WI38 (cell line): ENCODE measurements around the gene POLR1A.

Source experiments
- H3K4me3 ChIP-seq: 2 replicates; pipeline ENCODE4 v1.5.1; 2011; ENCODE audit warnings: low read depth, mild to moderate bottlenecking, control low read depth, low read length
- TF ChIP-seq, protein P1 (sequence below): IDR thresholded peaks from 2 replicates; pipeline ENCODE4 v1.5.1; 2012; ENCODE audit warnings: low read depth, mild to moderate bottlenecking, control low read depth, low read length

The POLR1A gene

DNA sequence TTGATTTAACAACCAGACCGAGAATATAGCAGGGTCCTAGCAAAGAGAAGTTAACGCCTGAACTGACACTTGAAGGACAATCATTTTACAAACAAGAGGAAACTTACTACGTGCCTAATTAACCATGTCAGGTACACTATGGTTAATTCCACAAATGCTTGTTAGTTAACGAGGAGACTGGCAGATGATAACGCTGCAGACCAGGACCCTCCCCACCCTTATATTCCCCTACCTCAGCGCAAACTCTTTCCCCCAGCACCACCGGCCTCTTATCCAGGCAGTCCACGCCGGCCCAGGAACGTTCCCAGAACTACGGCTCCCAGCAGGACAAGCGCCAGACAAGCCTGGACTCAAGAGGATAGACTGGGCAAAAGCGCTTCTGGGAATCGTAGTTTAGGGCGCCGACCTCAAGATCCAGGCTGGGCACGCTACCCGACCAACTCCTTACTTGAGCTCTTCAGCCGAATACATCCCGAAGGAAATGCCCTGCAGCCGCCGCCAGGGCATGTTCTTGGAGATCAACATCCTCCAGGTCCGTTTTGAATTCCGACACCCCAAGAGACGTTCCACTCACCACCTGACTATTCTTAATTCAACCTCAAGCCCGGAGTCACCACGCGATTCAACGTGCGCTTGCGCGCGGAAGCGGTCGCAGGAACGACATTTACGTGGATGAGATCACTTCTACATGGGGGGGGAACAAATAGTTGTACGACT, at the start of gene POLR1A:
Gene POLR1A (minus strand): TSS at position 635 of the 717 bp plus-strand sequence. CDS start 110 bp downstream, at position 525.
- TF ChIP-seq, protein P1, sequence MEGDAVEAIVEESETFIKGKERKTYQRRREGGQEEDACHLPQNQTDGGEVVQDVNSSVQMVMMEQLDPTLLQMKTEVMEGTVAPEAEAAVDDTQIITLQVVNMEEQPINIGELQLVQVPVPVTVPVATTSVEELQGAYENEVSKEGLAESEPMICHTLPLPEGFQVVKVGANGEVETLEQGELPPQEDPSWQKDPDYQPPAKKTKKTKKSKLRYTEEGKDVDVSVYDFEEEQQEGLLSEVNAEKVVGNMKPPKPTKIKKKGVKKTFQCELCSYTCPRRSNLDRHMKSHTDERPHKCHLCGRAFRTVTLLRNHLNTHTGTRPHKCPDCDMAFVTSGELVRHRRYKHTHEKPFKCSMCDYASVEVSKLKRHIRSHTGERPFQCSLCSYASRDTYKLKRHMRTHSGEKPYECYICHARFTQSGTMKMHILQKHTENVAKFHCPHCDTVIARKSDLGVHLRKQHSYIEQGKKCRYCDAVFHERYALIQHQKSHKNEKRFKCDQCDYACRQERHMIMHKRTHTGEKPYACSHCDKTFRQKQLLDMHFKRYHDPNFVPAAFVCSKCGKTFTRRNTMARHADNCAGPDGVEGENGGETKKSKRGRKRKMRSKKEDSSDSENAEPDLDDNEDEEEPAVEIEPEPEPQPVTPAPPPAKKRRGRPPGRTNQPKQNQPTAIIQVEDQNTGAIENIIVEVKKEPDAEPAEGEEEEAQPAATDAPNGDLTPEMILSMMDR, result no peak
- peak within 1 kb of the TSS; percentile 98 for H3K4me3 ChIP-seq

DNA sequence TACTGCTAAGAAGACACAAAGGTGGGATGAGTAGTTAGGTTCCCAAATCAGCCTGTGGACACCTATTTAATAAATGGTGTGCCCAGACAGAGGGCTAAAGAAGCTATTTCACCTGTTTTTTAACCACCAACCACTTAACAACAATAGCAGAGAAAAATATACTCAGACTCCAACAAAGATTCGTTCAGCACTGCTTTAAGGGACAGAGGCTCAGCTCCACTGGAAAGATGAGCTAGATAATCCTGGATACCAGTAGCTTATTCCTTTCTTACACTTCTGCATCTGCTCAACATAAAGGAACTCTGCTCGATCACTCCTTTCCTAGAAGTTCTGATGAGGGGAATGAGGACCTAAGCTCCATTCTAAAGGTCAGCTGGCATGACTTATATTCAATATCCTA, 44.8 kb upstream of the POLR1A start:
- no peak overlapping the region for H3K4me3 ChIP-seq
- TF ChIP-seq, protein P1, result no peak

DNA sequence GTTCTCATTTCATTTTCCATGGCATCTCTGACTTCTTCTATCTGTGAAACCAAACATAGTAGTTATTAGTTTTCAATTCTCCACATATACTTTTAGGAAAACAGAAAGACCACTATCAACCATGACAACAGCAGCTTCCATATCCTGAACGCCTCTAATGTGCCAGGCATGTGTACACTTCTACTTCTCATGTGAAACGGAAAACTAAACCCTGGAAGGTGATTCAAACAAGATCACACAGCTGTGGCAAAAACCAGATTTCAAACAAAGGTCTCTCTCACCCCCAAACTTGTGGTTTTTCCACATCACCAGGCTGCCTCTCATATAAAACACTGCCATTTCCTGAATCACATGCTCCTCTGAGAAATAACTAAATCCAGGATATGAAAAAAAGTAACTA, 42.1 kb upstream of the POLR1A start:
- H3K4me3 ChIP-seq, result no peak overlapping the region
- TF ChIP-seq, protein P1, result no peak

DNA sequence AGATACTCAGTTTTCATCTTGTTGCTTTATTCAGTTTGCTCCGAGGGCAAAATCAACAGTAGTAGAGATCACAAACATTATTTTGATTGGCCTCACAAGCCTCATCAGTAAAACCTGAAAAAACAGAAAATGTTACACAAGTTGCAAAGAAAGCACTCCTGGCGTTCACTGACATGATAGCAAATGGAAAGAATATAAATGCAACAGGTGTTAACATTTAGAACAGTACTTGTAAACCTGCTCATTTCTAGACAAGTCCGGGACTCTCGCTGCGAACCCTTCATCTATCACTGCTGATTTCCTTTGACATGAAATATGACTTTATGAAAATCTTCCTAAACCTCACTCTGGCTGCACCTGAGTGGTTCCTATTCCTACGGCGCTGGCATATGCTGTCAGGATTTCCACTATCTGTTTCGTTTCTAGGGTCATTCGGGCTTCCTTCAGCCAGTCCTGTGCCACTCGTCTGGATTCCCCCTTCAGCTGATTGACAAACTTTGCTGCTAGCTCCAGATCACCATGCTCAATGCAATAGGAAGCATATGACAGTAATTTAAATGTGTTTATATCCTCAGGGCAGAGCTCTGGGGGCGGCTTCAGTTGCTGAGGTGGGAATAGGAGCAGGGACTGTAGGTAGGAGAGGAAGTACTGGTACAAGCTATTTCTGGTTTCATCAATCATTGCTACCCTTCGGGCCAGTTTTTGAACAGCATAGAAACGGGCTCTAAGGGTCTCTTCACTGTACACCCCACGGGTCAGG, 38.4 kb upstream of the POLR1A start:
- no peak overlapping the region for H3K4me3 ChIP-seq

DNA sequence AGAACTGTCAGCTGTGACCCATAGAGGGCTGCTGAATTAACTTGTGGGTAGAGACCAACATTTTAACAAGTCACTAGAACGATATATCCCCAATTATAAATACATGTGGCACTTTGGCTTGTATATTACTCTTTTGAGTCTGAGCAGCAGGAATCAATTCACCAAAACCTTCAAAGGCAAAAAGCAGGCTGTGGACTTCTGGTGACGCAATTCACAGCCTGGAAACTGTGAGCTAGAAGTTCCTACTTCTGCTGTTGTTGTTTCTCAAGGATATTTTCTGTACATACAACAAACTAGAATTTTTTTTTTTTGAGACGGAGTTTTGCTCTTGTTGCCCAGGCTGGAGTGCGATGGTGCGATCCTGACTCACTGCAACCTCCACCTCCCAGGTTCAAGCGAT, 37.6 kb upstream of the POLR1A start:
- TF ChIP-seq, protein P1, result no peak
- no peak overlapping the region for H3K4me3 ChIP-seq

More for the DNA sequence above, 38.4 kb upstream of the POLR1A start:
- TF ChIP-seq, protein P1, result no peak

DNA sequence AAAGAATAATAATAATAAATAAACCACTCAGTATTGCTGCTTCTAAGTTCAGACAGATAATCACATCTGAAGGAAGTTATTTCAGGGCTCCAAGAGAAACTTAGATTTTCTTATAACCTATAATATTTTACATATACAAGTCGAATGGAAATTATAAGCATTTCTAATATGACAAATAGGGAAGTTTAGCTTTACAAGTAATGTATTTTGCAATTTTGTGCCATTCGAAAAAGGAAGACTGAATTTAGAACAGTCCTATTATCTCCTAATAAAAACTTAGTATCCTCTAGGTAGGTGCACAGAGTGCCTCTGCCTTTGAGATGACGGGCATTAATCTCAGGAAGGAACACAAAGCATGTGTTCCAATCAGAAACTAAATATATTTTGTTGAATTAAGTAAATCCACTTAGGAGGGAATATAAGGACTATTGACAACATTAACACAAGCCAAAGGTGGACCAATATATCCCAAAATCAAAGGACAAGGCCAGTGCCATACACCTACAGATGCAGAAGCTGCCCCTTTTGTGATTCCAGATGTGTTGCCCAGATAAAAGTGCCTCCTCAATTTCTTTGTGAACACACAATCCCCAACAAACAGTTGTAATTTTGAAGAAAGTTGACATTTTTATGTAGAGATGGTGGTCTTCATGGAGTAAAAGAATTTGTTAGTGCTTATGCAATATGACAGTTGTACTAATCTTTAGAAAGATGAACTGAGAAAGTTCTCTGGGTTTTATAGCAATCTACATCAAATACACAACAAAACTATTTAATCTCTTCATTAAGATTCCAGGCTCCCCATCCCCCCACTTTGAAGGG, 37.0 kb upstream of the POLR1A start:
- no peak overlapping the region for H3K4me3 ChIP-seq
- TF ChIP-seq, protein P1, result no peak
